COLO668 (cell line): Measurements from ENCODE around the gene ABCC4.

Experiments used
- DNase-seq: peaks from one replicate; lab custom pipeline; 2025; ENCODE audit not compliant: unreplicated experiment; lab: John Stamatoyannopoulos, UW

ABCC4 gene

DNA sequence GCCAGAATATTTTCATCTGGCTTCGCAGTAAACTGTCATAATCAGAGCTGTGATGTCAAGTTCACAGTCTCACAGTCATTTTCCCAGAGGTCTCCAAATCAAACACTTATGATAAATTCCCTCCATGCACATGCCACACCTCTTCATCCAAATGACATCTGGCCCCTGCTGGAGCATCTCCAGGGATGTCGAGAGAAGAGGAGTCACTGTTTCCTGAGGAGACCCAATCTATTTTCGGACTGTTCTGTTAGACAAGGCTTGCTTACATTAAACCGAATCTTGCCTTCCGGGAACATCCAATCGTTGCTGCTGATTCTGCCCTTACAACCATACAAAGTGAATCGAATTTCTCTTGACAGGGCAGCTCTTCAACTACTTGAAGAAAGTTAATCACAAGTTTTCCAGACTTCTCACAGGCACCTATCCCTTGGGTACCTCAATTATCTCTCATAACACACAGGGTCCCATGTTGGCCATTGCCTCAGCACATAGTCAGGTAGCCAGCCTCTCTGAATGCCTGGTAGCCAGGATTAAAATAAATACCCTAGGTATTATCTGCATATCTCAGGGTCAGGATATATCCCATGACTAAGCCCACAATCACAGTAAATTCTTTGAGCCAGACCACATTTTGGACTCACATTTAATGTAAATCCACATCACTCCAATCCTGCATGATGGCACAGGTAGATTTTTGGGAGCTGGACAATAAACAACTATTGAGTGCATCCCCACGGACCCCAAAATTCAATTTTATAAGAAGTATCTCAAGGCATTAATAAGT lies 182.5 kb downstream of the ABCC4 start:
- DNase-seq = no peak

GRCh38 chr13:95117092-95117491 lies 184.2 kb downstream of the ABCC4 start:
- DNase-seq = no peak

GRCh38 chr13:95115525-95115924 lies 185.7 kb downstream of the ABCC4 start:
- DNase-seq = no peak

DNA sequence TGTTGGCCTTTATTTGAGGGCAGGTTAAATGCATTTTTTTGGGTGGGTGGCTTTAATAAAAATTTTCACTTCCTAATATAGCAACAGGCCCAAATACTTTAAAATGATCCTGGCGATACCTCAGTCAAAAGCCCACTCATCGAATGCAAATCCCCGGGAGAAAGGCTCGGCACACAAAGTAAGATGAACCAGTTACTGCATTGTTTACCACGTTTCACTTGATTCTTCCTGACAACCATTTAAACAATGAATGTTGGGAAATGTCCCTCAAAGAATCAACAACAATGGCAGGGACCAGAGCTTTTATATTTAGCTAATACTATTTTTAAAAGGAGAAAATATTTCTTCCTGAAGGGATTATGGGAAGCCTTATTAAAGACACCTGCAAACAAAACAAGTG lies 187.7 kb downstream of the ABCC4 start:
- no peak for DNase-seq

DNA sequence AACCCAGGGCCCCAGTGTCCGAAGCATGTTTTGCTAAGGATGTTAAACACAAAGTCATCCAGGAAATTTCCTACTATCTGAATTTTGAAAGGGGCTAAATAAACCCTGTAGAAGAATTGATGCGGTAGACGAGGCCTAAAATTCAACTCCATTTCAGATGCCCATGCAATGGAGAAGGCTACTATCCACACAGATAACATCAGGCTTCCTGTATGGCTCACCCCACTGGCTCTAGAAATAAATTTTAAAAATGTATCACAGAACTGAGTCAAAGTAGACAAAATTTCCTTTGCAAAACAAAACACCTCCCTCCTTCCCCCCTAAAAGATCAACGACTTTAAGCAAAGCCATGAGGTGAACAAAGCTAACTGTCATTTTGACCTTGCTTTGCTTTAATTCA lies 188.4 kb downstream of the ABCC4 start:
- no peak for DNase-seq

DNA sequence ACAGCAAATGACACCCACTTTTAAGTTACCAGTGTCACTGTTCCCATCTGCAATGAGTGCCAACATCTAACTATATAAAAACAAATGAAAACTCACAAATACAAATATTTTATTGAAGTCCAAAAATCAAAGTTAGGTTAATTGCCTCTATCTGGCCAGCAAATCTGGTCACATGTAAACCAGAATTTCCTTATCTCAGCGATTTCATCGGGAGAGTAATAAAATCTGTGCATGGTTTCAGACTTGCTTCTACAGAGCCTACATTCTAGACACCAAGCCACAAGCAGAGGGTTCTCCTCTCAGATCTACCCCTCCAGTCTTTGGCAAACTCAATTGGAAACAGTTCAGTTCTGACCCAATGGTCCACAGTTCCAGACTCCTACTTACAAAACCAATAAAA lies 189.6 kb downstream of the ABCC4 start:
- no peak for DNase-seq

DNA sequence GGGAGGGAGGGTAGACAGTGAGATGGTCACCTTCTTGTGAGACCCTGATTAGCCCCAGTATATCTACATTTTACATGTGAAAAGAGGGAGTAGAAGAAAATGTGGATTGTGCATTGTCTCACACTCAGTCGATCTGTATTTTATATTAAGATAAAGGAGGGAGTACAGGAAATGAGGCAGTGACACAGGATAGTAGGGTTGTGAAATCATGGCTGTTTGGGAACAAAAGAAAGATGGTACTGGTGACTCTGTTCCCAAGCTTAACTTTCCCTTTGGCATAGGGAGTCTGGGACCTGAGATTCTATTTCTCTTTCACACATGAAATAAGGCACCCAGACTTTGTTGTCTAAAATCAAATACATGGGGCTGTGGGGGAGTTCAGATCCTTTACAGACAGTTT lies 194.7 kb downstream of the ABCC4 start:
- no peak for DNase-seq

GRCh38 chr13:95100525-95101433 lies 200.5 kb downstream of the ABCC4 start:
- no peak for DNase-seq

- no peak for DNase-seq
Measured at GRCh38 chr13:95099541-95099940, 201.7 kb downstream of the ABCC4 start.

- DNase-seq = no peak
Measured at GRCh38 chr13:95098916-95099315, 202.3 kb downstream of the ABCC4 start.

DNA sequence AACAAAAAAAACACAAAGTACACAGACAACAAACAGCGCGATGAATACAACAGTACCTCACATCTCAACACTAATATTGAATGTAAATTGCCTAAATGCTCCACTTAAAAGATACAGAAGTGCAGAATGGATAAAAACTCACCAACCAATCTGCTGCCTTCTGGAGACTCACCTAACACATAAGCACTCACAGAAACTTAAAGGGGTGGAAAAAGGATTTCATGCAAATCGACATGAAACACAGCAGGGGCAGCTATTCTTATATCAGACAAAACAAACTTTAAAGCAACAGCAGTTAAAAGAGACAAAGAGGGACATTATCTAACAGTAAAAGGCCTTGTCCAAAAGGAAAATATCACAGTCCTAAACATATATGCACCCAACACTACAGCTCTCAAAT lies 209.5 kb downstream of the ABCC4 start:
- no peak for DNase-seq

- no peak for DNase-seq
Measured at GRCh38 chr13:95087746-95088305, 213.4 kb downstream of the ABCC4 start.

DNA sequence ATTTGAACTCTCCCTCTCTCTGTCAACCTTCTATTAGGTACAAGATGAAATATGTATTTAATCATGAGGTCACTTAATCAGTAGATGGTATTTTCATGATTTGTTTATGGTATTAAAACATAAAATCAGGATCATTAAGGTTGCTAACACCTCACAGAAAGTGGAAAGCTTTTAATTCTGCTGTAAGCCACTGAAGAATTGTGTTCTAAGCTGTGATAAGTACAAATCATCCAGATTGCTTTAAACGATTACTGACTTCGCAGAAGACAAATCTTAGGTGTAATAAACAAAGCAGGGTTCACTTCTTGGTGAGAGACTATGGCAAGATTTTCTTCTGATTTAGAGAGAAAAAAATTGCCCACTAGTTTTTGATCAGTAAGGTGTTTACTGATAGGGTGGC lies 214.5 kb downstream of the ABCC4 start:
- DNase-seq = no peak

GRCh38 chr13:95083758-95084157 lies 217.5 kb downstream of the ABCC4 start:
- no peak for DNase-seq

DNA sequence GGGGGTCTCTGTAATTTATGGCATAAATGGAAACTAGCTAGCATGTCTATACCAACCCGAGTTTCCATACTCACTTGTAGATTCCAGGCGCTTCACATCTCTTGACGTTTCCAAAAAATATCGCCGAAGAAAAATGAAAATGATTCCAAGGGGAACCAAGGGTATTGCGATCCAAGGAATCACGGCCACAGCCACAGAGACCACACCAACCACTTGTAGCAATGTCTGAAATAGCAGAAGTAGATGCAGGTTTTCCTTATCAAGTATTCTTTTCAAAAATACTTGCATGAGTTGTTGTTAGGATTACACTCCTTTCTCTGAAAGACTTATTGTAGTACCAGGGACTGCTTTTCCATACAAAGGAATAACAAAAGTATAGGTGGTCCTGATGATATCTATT lies 218.2 kb downstream of the ABCC4 start:
- DNase-seq = no peak

- DNase-seq = no peak
Measured at GRCh38 chr13:95075506-95075905, 225.7 kb downstream of the ABCC4 start.

DNA sequence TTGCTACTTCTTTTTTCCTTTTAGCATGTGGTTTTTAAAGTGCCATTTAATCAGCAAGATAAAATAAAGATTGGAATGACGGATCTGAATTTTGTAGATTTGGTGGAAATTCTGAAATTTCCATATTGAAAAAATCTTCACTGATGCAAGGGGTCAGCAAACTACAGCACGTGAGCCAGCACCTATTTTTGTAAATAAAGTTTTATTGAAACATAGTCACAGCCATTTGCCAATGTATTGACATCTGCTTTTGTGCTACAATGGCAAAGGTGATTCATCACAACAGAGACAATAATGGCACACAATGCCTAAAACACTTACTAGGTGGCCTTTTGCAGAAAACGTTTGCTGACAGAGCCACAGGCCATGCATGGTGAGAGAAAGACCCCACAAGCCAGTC lies 226.4 kb downstream of the ABCC4 start:
- no peak for DNase-seq

GRCh38 chr13:95073747-95074311 lies 227.4 kb downstream of the ABCC4 start:
- no peak for DNase-seq

DNA sequence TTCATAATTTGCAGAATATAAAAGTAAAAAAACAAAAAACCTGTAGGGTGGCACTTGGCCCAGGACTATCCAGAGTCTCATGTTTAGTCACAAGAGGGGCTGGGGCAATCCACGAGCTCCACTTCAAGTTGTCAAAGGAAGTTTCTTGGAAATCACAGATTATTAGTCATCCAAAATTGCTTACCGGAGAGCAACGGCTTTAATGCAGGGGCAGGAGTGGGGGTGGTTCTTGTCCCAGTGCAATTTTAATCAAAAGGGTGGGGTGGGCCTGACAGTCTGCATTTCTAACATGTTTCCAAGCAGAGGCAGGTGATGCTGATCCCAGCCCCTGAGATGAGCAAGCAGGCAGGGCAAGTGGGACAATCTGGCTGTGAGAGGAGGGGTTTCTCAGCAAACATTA lies 233.9 kb downstream of the ABCC4 start:
- DNase-seq = no peak

DNA sequence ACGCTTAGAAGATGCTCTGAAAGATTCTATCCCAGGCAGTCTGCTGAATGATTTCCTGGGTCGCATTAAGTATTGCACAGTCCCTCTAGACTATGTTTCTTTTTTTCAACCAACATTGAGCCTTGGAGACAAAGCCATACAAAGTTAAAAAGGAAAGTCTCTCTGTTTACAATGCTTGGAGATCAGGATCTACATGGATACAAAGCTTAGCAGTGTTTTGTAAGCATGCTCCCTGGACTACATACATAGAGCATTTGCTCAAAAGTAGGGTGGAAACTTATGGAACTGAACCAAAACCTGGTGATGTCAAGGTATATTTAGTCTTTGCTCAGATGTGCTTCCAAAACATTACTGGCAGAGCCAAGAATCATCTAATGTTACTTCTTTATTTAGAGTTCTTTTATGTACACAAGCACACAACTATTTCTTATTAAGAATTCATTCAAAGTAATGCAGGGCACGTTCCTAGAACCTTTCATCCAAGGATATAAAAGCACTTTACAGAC lies 241.2 kb downstream of the ABCC4 start:
- no peak for DNase-seq

- DNase-seq = no peak
Measured at GRCh38 chr13:95059306-95059705, 241.9 kb downstream of the ABCC4 start.
